Progenitor cell of endocrine pancreas (in vitro differentiated cells): Measurements from ENCODE around the gene CFAP126. TPM values are rescaled to one million over a fixed set of nuclear protein-coding genes. Genes with fewer than 3 reads are reported as not detected.
"Not testable (repeated sequence)": the region's sequence is repeated elsewhere in the genome, so short reads cannot be mapped to it uniquely, and the experiment has no call there.

ENCODE experiments used
- DNase-seq: peaks from one replicate; pipeline ENCODE4 v3.0.0; 2021; ENCODE audit warnings: low spot score; ENCODE audit not compliant: unreplicated experiment
- H3K27ac Mint-ChIP-seq: 2 replicates; pipeline ENCODE4 v1.8.0; 2021; ENCODE audit warnings: mild to moderate bottlenecking, moderate library complexity, mixed read lengths
- H3K27me3 Mint-ChIP-seq: 2 replicates; pipeline ENCODE4 v1.8.0; 2021; ENCODE audit warnings: mixed read lengths
- H3K36me3 Mint-ChIP-seq: 2 replicates; pipeline ENCODE4 v1.8.0; 2022; ENCODE audit warnings: mixed read lengths; ENCODE audit not compliant: insufficient read depth
- H3K4me1 Mint-ChIP-seq: 2 replicates; pipeline ENCODE4 v1.8.0; 2021; ENCODE audit warnings: low read depth, mixed read lengths
- H3K4me3 Mint-ChIP-seq: 2 replicates; pipeline ENCODE4 v1.8.0; 2021; ENCODE audit warnings: low read depth, mild to moderate bottlenecking, moderate library complexity, mixed read lengths
- H3K9me3 Mint-ChIP-seq: 2 replicates; pipeline ENCODE4 v1.8.0; 2021; ENCODE audit warnings: low read depth, mixed read lengths
- long read RNA-seq: library from polyadenylated mRNA; unstranded; transcript quantifications from one replicate; pipeline ENCODE4 v2.0.0, GENCODE V29; 2020
- total RNA-seq: library from RNA; stranded (reverse); gene quantifications from 2 replicates; pipeline ENCODE4 v1.2.1, GENCODE V29; 2021
- TF ChIP-seq, protein P1 (sequence below): fragments of 200-600 bp; sonication (generic); IDR thresholded peaks from one replicate; pipeline ENCODE4 v1.5.0; 2021; ENCODE audit warnings: antibody characterized with exemption, mild to moderate bottlenecking; ENCODE audit not compliant: unreplicated experiment

Gene CFAP126, protein sequence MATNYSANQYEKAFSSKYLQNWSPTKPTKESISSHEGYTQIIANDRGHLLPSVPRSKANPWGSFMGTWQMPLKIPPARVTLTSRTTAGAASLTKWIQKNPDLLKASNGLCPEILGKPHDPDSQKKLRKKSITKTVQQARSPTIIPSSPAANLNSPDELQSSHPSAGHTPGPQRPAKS
- total RNA-seq: 0.65 and 1.4 TPM in 2 replicates
- long read RNA-seq: 0 reads

DNA sequence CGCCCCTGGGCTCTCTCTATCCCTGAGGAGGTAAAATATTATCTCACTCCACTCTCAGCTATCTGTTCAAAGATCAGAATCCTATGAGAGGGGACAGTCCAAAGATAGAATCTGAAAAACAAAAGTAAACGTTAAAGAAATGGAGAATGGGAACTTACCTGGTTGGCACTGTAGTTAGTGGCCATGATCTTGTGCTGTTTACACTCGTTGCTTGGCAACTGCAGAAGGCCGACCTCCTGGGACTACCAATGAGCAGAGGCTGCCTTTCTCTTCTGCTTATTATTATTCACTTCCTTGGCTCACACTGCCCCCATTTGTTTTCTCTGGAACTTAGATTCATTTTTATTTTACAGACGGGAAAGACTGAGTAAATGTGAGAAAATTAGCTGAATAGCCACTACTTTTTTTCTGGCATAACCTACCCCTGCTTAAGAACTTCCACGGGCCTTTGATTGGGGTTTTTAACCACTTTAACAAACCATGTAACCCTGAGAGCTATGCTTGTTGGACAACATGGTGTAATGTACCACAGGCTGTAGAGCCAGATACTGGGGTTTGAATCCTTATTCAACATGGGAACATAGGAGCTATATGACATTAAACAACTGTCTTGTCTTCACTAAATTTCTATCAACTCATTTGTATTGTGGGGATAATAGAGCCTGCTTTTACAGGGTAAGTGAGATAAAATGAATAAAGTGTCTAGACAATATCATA, at the start of gene CFAP126:
CFAP126 (minus strand) TSS at position 193 of the 717 bp plus-strand sequence; CDS start at position 185, 8 bp downstream.
- Mint-ChIP-seq H3K36me3 (peaks cover 9% of the 10 kb centered on the region), H3K4me1 (peaks cover 7% of the 10 kb centered on the region), H3K9me3 (no peaks in the 10 kb centered on the region), H3K27me3 (no peaks in the 10 kb centered on the region), H3K4me3 (no peak within 1 kb of the TSS), H3K27ac (peak within 1 kb of the TSS; percentile 58)
- DNase-seq: no peak
- TF ChIP-seq, protein P1, sequence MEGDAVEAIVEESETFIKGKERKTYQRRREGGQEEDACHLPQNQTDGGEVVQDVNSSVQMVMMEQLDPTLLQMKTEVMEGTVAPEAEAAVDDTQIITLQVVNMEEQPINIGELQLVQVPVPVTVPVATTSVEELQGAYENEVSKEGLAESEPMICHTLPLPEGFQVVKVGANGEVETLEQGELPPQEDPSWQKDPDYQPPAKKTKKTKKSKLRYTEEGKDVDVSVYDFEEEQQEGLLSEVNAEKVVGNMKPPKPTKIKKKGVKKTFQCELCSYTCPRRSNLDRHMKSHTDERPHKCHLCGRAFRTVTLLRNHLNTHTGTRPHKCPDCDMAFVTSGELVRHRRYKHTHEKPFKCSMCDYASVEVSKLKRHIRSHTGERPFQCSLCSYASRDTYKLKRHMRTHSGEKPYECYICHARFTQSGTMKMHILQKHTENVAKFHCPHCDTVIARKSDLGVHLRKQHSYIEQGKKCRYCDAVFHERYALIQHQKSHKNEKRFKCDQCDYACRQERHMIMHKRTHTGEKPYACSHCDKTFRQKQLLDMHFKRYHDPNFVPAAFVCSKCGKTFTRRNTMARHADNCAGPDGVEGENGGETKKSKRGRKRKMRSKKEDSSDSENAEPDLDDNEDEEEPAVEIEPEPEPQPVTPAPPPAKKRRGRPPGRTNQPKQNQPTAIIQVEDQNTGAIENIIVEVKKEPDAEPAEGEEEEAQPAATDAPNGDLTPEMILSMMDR: no peak

DNA sequence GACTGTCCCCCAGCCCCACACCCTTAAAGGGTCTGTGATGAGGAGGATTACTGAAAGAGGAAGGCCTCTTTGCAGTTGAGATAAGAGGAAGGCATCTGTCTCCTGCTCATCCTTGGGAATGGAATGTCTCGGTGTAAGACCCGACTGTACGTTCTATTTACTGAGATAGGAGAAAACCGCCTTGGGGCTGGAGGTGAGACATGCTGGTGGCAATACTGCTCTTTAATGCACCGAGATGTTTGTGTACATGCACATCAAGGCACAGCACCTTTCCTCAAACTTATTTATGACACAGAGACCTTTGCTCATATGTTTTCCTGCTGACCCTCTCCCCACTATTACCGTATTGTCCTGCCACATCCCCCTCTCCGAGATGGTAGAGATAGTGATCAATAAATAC, 45.4 kb upstream of the CFAP126 start:
- not testable (repeated sequence) for H3K9me3 Mint-ChIP-seq, H3K4me3 Mint-ChIP-seq, H3K27ac Mint-ChIP-seq, DNase-seq, H3K36me3 Mint-ChIP-seq, H3K4me1 Mint-ChIP-seq
- H3K27me3 Mint-ChIP-seq: peaks cover 19% of the 10 kb centered on the region

DNA sequence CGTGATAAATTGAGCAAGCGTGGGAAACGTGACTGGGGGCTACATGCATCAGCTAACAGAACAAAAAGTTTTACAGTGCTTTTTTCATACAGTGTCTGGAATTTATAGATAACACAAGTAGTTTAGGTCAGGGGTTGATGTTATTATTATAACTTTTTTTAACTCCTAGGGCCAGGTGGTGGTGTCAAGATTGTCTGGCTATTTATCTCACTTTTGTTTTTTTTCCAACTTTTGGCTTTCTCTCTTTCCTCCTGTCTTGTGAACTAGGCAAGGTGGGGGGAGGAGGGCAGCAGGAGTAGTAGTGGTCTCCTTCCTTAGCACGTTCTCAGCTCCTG, 42.9 kb upstream of the CFAP126 start:
- not testable (repeated sequence) for H3K27ac Mint-ChIP-seq, H3K4me3 Mint-ChIP-seq, H3K36me3 Mint-ChIP-seq, DNase-seq, H3K9me3 Mint-ChIP-seq
- Mint-ChIP-seq H3K4me1 (peaks cover 11% of the 10 kb centered on the region), H3K27me3 (peaks cover 18% of the 10 kb centered on the region)

DNA sequence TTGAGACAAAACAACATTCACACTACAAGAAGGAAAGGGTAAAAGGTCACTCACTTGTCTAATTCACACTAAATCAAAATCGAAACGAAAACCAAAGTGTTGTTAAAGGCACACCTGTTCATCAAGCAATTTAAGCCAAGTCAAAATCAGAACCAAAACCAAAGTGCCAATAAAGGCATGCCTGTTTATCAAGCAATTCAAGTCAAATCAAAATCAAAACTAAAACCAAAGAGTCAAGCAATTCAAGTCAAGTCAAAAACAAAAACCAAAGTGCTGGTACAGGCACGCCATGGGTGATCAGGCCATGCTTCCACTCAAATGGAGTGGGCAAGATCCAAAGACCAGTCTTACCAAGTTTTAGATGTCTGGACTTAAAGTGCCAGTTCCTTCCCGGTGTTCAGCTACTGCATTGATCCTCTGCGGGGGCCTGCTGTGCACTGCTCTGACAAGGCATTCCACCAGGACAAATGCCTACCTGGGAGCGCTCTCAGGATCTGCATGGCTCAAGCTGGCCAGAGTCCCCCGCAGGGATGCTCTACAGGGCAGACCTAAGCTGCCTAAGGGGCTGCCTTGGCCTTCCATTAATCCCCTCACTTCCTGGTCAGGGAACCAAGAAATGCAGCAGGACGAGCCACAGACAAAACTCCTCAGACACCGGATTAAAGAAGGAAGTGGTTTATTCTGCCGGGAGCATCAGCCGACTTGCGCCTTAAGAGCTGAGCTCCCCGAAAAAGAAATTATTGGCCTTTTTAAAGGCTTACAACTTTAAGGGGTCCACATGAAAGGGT, 42.4 kb upstream of the CFAP126 start:
- not testable (repeated sequence) for H3K4me3 Mint-ChIP-seq, H3K9me3 Mint-ChIP-seq, H3K36me3 Mint-ChIP-seq, DNase-seq, H3K27ac Mint-ChIP-seq
- peaks cover 18% of the 10 kb centered on the region for H3K27me3 Mint-ChIP-seq
- H3K4me1 Mint-ChIP-seq: peaks cover 11% of the 10 kb centered on the region

- Mint-ChIP-seq H3K4me3 (no peak overlapping the region), H3K27me3 (peaks cover 25% of the 10 kb centered on the region), H3K4me1 (peaks cover 11% of the 10 kb centered on the region), H3K9me3 (peaks cover 3% of the 10 kb centered on the region), H3K36me3 (no peaks in the 10 kb centered on the region), H3K27ac (no peak overlapping the region)
- TF ChIP-seq, protein P1: no peak
- no peak for DNase-seq
Observed at GRCh38 chr1:161408429-161409052, 40.9 kb upstream of the CFAP126 start.

GRCh38 chr1:161407451-161407985, 39.8 kb upstream of the CFAP126 start:
- H3K4me1 Mint-ChIP-seq: peaks cover 11% of the 10 kb centered on the region
- peaks cover 26% of the 10 kb centered on the region for H3K27me3 Mint-ChIP-seq
- H3K27ac Mint-ChIP-seq: no peak overlapping the region
- H3K36me3 Mint-ChIP-seq: no peaks in the 10 kb centered on the region
- TF ChIP-seq, protein P1: no peak
- no peak overlapping the region for H3K4me3 Mint-ChIP-seq
- H3K9me3 Mint-ChIP-seq: peaks cover 3% of the 10 kb centered on the region
- no peak for DNase-seq

- H3K4me3 Mint-ChIP-seq, H3K36me3 Mint-ChIP-seq, H3K27ac Mint-ChIP-seq: not testable (repeated sequence)
Observed at GRCh38 chr1:161406551-161406950, 38.9 kb upstream of the CFAP126 start.

More at GRCh38 chr1:161406551-161406950, 38.9 kb upstream of the CFAP126 start:
- not testable (repeated sequence) for H3K9me3 Mint-ChIP-seq, DNase-seq
- H3K4me1 Mint-ChIP-seq: peaks cover 11% of the 10 kb centered on the region
- peaks cover 26% of the 10 kb centered on the region for H3K27me3 Mint-ChIP-seq
